ENCODE results near the gene ABLIM1. TPM values are rescaled to one million over a fixed set of nuclear protein-coding genes. Genes with fewer than 3 reads are reported as not detected.

Gene ABLIM1
- total RNA-seq, 1 donor from 2014 or later: 37.9 TPM

- Mint-ChIP-seq H3K36me3 (ENCODE audit: low read depth) (no peaks in the 10 kb centered on the region), H3K27me3 (ENCODE audit: low read depth) (peaks cover 17% of the 10 kb centered on the region), H3K9me3 (no peaks in the 10 kb centered on the region), H3K4me3 (ENCODE audit: low read depth) (no peak overlapping the region), H3K27ac (no peak overlapping the region), H3K4me1 (ENCODE audit: low read depth) (no peaks in the 10 kb centered on the region)
- intact Hi-C loops (cut with micrococcal nuclease): no loop called here
- DNase-seq (ENCODE audit: low spot score): no peak
Observed at GRCh38 chr10:114686013-114686412, 27.9 kb upstream of the ABLIM1 start.

- intact Hi-C loops (cut with micrococcal nuclease): no loop called here
- DNase-seq (ENCODE audit: low spot score): no peak
- Mint-ChIP-seq H3K27me3 (ENCODE audit: low read depth) (peaks cover 17% of the 10 kb centered on the region), H3K36me3 (ENCODE audit: low read depth) (no peaks in the 10 kb centered on the region), H3K4me3 (ENCODE audit: low read depth) (no peak overlapping the region), H3K4me1 (ENCODE audit: low read depth) (no peaks in the 10 kb centered on the region), H3K9me3 (no peaks in the 10 kb centered on the region), H3K27ac (no peak overlapping the region)
Observed at GRCh38 chr10:114685456-114685855, 27.4 kb upstream of the ABLIM1 start.

- intact Hi-C loops (cut with micrococcal nuclease): no loop called here
- no peaks in the 10 kb centered on the region for H3K4me1 Mint-ChIP-seq (ENCODE audit: low read depth)
- peaks cover 17% of the 10 kb centered on the region for H3K27me3 Mint-ChIP-seq (ENCODE audit: low read depth)
- no peak overlapping the region for H3K27ac Mint-ChIP-seq
- no peak overlapping the region for H3K4me3 Mint-ChIP-seq (ENCODE audit: low read depth)
- no peaks in the 10 kb centered on the region for H3K9me3 Mint-ChIP-seq
- no peak for DNase-seq (ENCODE audit: low spot score)
- H3K36me3 Mint-ChIP-seq (ENCODE audit: low read depth): no peaks in the 10 kb centered on the region
Observed at GRCh38 chr10:114684822-114685209, 26.7 kb upstream of the ABLIM1 start.

- Mint-ChIP-seq H3K9me3 (no peaks in the 10 kb centered on the region), H3K4me1 (ENCODE audit: low read depth) (no peaks in the 10 kb centered on the region), H3K36me3 (ENCODE audit: low read depth) (no peaks in the 10 kb centered on the region), H3K27ac (no peak overlapping the region), H3K27me3 (ENCODE audit: low read depth) (peaks cover 15% of the 10 kb centered on the region), H3K4me3 (ENCODE audit: low read depth) (no peak overlapping the region)
- DNase-seq (ENCODE audit: low spot score): no peak
- intact Hi-C loops (cut with micrococcal nuclease): no loop called here
Observed at GRCh38 chr10:114684084-114684821, 26.2 kb upstream of the ABLIM1 start.

- intact Hi-C loops (cut with micrococcal nuclease): no loop called here
- no peaks in the 10 kb centered on the region for H3K9me3 Mint-ChIP-seq
- H3K27ac Mint-ChIP-seq: no peak overlapping the region
- peaks cover 16% of the 10 kb centered on the region for H3K27me3 Mint-ChIP-seq (ENCODE audit: low read depth)
- no peaks in the 10 kb centered on the region for H3K4me1 Mint-ChIP-seq (ENCODE audit: low read depth)
- no peak for DNase-seq (ENCODE audit: low spot score)
- H3K36me3 Mint-ChIP-seq (ENCODE audit: low read depth): no peaks in the 10 kb centered on the region
- no peak overlapping the region for H3K4me3 Mint-ChIP-seq (ENCODE audit: low read depth)
Observed at GRCh38 chr10:114683593-114683992, 25.5 kb upstream of the ABLIM1 start.

- H3K27me3 Mint-ChIP-seq (ENCODE audit: low read depth): peaks cover 15% of the 10 kb centered on the region
- no peaks in the 10 kb centered on the region for H3K4me1 Mint-ChIP-seq (ENCODE audit: low read depth)
- no peak overlapping the region for H3K4me3 Mint-ChIP-seq (ENCODE audit: low read depth)
- no peak for DNase-seq (ENCODE audit: low spot score)
- H3K27ac Mint-ChIP-seq: no peak overlapping the region
- no peaks in the 10 kb centered on the region for H3K36me3 Mint-ChIP-seq (ENCODE audit: low read depth)
- intact Hi-C loops (cut with micrococcal nuclease): no loop called here
- H3K9me3 Mint-ChIP-seq: no peaks in the 10 kb centered on the region
Observed at GRCh38 chr10:114683162-114683561, 25.1 kb upstream of the ABLIM1 start.

- Mint-ChIP-seq H3K27me3 (ENCODE audit: low read depth) (peaks cover 14% of the 10 kb centered on the region), H3K36me3 (ENCODE audit: low read depth) (no peaks in the 10 kb centered on the region), H3K9me3 (no peaks in the 10 kb centered on the region), H3K4me3 (ENCODE audit: low read depth) (no peak overlapping the region), H3K4me1 (ENCODE audit: low read depth) (no peaks in the 10 kb centered on the region), H3K27ac (no peak overlapping the region)
- DNase-seq (ENCODE audit: low spot score): no peak
- intact Hi-C loops (cut with micrococcal nuclease): no loop called here
Observed at GRCh38 chr10:114682532-114682931, 24.5 kb upstream of the ABLIM1 start.

- H3K4me1 Mint-ChIP-seq (ENCODE audit: low read depth): no peaks in the 10 kb centered on the region
- no peaks in the 10 kb centered on the region for H3K9me3 Mint-ChIP-seq
- no peak for DNase-seq (ENCODE audit: low spot score)
- H3K36me3 Mint-ChIP-seq (ENCODE audit: low read depth): no peaks in the 10 kb centered on the region
- H3K4me3 Mint-ChIP-seq (ENCODE audit: low read depth): no peak overlapping the region
- peaks cover 12% of the 10 kb centered on the region for H3K27me3 Mint-ChIP-seq (ENCODE audit: low read depth)
- no peak overlapping the region for H3K27ac Mint-ChIP-seq
- intact Hi-C loops (cut with micrococcal nuclease): no loop called here
Observed at GRCh38 chr10:114682121-114682520, 24.0 kb upstream of the ABLIM1 start.

- Mint-ChIP-seq H3K36me3 (ENCODE audit: low read depth) (no peaks in the 10 kb centered on the region), H3K27me3 (ENCODE audit: low read depth) (peaks cover 12% of the 10 kb centered on the region), H3K4me3 (ENCODE audit: low read depth) (no peak overlapping the region), H3K9me3 (no peaks in the 10 kb centered on the region), H3K4me1 (ENCODE audit: low read depth) (no peaks in the 10 kb centered on the region), H3K27ac (no peak overlapping the region)
- intact Hi-C loops (cut with micrococcal nuclease): no loop called here
- DNase-seq (ENCODE audit: low spot score): no peak
Observed at GRCh38 chr10:114681542-114681941, 23.5 kb upstream of the ABLIM1 start.

- intact Hi-C loops (cut with micrococcal nuclease): no loop called here
- Mint-ChIP-seq H3K4me3 (ENCODE audit: low read depth) (no peak overlapping the region), H3K36me3 (ENCODE audit: low read depth) (no peaks in the 10 kb centered on the region), H3K27ac (no peak overlapping the region), H3K4me1 (ENCODE audit: low read depth) (no peaks in the 10 kb centered on the region), H3K9me3 (no peaks in the 10 kb centered on the region), H3K27me3 (ENCODE audit: low read depth) (peaks cover 11% of the 10 kb centered on the region)
- DNase-seq (ENCODE audit: low spot score): no peak
Observed at GRCh38 chr10:114680543-114681117, 22.6 kb upstream of the ABLIM1 start.

GRCh38 chr10:114679552-114679951 is 21.5 kb upstream of the ABLIM1 start:
- Mint-ChIP-seq H3K27me3 (ENCODE audit: low read depth) (peaks cover 7% of the 10 kb centered on the region), H3K36me3 (ENCODE audit: low read depth) (no peaks in the 10 kb centered on the region), H3K4me1 (ENCODE audit: low read depth) (no peaks in the 10 kb centered on the region), H3K4me3 (ENCODE audit: low read depth) (no peak overlapping the region), H3K27ac (no peak overlapping the region), H3K9me3 (no peaks in the 10 kb centered on the region)
- no peak for DNase-seq (ENCODE audit: low spot score)
- intact Hi-C loops (cut with micrococcal nuclease): no loop called here

- Mint-ChIP-seq H3K4me1 (ENCODE audit: low read depth) (no peaks in the 10 kb centered on the region), H3K9me3 (no peaks in the 10 kb centered on the region), H3K27ac (no peak overlapping the region), H3K4me3 (ENCODE audit: low read depth) (no peak overlapping the region), H3K27me3 (ENCODE audit: low read depth) (peaks cover 6% of the 10 kb centered on the region), H3K36me3 (ENCODE audit: low read depth) (no peaks in the 10 kb centered on the region)
- intact Hi-C loops (cut with micrococcal nuclease): no loop called here
- no peak for DNase-seq (ENCODE audit: low spot score)
Observed at GRCh38 chr10:114678820-114679219, 20.7 kb upstream of the ABLIM1 start.

GRCh38 chr10:114678336-114678735 is 20.3 kb upstream of the ABLIM1 start:
- no peak overlapping the region for H3K27ac Mint-ChIP-seq
- no peaks in the 10 kb centered on the region for H3K36me3 Mint-ChIP-seq (ENCODE audit: low read depth)
- DNase-seq (ENCODE audit: low spot score): no peak
- H3K9me3 Mint-ChIP-seq: no peaks in the 10 kb centered on the region
- peaks cover 7% of the 10 kb centered on the region for H3K27me3 Mint-ChIP-seq (ENCODE audit: low read depth)
- intact Hi-C loops (cut with micrococcal nuclease): no loop called here
- no peak overlapping the region for H3K4me3 Mint-ChIP-seq (ENCODE audit: low read depth)
- H3K4me1 Mint-ChIP-seq (ENCODE audit: low read depth): no peaks in the 10 kb centered on the region
